Epidermal melanocyte (primary cell): ENCODE data around the gene SHISAL1.
"Not testable (repeated sequence)": the region's sequence is repeated elsewhere in the genome, so short reads cannot be mapped to it uniquely, and the experiment has no call there.

Experiments
- DNase-seq: peaks from one replicate; pipeline ENCODE4 v3.0.0; 2011; ENCODE audit warnings: low spot score; ENCODE audit not compliant: insufficient read length

The SHISAL1 gene

DNA sequence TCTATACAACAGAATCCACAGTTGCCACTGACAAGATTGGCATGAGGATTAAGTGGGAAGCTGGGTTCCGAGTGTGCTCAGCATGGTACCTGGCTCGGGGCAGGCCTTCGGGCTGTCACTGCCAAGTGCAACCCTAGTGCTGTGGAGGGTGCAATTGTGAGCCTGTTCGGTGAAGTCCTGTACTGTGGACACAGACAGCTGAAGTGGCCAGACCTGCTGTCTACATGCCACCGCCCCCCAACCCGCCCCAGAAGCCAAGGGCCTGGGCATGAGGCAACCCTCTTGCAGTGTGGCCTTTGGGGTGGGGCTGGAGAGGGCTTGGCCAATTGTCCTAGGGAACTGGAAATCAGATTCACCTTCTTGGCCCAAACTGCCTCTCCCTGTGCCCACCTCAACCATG is 15.6 kb upstream of the SHISAL1 start:
- no peak for DNase-seq

DNA sequence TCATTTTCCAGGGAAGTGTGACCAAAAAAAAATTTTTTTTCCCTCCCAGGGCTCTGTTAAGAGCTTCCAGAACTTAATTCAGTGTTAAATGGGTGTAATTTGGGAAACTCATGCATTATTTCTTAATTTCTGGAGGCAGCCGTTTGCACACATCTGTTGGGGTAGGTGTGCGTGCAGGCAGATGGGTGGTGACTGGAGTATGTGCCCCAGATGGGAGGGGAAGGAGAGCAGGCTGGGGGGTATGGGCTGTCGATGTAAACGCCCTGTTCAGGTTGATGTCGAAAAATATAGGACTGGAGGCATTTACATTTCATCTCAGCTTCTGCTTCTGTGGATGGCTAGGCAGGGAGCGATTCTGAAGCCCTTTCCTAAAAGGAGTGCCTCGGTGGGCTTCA is 13.7 kb upstream of the SHISAL1 start:
- DNase-seq, result no peak

DNA sequence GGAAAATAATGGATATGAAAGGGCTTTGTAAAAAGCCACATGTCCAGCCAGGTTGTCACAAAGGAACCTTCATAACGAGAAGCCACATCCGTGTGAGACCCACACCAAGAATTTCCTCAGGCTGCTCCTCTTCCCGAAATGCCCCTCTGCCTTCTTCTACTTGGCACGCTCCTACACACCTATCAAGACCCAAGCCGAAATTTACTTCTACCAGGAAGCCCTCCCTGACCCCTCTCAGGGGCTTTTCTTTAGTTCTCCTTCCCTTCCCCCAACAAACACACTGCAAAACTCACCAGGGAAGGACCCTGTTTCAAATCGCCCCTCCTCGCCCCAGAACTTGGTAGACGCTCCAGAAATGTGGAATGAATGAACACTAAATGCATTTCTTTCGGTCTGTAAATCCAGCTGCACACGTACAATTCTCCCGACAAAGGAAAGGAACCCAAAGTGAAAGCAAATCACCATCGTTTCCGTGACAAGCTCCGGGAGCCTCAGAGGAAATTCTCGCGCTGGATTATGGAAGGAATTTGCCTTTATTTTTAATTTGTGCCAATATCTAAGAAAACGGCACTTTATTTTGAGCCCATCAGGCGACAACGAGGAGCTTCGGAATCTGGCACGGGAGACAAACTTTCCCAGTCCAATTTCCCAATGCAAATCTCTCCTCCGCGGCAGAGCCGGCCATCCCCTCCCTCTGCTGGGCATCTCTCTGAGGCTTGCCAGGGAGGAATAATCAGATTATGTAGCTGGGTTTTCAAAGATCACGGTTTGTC is 13.2 kb upstream of the SHISAL1 start:
- peak; percentile 50 for DNase-seq

DNA sequence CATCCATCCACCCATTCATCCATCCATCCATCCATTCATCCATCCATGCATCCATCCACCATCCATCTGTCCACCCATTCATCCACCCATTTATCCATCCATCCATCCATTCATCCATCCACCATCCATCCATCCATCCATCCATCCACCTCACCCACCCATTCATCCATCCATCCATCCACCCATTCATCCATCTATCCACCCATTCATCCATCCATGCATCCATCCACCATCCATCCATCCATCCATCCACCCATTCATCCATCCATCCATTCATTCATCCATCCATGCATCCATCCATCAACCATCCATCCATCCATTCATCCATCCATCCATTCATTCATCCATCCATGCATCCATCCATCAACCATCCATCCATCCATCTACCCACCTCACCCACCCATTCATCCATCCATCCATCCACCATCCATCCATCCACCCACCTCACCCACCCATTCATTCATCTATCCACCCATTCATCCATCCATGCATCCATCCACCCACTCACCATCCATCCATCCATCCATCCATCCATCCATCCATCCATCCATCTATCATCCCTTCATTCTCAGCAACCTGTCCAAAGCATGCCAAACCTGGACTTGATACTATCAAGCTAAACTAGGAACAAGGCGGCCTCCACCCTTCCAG is 10.5 kb upstream of the SHISAL1 start:
- DNase-seq, result not testable (repeated sequence)

DNA sequence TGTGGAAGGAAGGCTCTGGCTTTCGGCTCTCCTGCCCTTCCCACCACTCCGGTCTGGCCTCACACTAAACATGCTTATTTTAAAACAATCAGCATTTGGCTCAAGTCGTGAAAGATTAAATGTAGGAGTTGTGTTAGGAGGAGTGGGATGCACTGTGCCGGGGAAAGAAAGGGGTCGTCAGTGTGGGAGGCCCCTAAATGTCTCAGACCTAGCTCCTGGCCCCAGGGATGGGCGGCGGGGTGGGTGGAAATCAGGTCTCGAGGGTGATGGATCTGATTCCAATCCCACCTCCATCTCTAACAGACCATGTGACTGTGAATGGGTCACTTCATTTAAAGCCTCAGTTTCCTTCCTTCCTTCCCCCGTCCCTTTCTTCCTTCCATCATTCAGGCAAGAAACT is 6.9 kb upstream of the SHISAL1 start:
- DNase-seq, result no peak

DNA sequence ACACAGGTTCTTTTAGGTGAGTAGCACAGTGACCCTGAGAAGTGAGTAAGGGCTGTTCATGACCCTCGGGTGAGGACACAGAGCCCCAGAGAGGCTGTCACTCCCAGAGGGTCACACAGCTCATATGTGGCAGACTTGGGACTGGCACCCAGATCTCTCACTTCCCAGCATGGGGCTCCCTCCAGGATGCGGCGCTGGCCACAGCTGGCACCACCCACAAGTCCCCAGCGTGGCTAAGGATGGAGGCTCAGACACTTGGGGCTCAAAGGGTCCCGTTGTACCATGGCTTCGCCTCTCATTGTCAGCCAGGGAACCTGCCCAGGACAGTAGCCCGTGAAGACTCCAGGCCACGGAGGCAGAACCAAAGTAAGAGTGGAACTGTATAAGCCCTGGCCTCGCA is 6.0 kb upstream of the SHISAL1 start:
- no peak for DNase-seq

- DNase-seq, result no peak
These were observed 5.3 kb upstream of the SHISAL1 start for GRCh38 chr22:44317886-44318637.

GRCh38 chr22:44317123-44317444 is 4.3 kb upstream of the SHISAL1 start:
- no peak for DNase-seq

- no peak for DNase-seq
These were observed 3.8 kb upstream of the SHISAL1 start for GRCh38 chr22:44316393-44317122.

DNA sequence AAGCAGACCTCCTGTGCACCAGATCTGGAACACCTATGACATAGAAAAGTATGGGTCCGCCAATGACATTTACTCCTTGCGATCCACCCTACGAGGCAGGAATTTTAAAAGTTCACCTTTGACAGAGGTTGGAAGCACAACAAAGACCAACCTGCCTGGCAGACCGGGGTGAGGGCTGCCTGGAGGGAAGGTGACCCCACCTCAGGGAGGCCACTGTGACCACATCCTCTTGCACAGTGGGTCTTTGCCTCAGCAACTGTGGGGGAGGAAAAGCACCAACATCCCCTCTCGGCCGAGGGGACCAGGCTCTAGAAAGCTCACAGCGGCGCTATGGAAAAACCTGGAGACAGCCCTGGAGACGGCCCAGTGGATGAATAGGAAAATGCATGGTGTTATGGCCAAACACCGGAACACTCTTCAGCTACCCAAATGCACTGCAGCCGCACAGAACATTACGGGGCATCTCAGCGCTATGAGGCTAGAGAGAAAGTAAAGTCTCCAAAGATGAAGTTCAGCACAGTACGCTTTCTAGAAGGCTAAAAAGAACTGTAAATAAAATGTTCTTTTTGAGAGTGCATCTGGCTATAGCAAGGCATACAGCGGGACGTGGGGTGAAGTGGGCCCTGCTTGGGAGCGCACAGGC is 1.8 kb upstream of the SHISAL1 start:
- no peak for DNase-seq

DNA sequence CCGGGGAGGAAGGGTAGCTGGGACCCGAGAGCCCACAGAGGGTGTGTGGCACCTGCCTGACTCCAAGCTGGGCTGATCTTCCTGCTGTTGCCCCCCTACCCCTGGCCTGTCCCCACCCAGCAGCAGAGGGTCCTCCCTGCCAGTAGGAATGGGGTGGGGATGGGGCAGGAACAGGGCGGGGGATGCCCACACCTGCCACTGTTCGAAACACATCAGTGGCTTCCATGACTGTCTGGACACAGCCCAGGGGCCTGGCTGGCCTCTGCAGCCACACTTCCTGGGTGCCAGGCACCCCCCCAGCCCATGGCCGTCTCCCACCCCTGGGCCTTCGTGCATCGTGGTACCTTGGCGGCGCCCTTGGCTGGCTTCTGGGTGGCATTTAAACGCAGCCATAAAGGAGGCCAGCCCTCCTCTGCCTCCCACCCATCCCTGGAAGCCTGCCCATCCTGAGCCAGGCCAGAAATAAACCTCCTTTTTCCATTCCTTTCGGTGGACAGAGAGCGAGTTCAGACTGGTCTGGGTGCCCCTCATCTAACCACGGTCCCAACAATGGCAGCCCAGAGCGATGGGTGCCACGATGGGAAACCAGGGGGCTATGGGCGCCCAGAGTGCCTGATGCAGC is 745 bp upstream of the SHISAL1 start:
- no peak for DNase-seq

DNA sequence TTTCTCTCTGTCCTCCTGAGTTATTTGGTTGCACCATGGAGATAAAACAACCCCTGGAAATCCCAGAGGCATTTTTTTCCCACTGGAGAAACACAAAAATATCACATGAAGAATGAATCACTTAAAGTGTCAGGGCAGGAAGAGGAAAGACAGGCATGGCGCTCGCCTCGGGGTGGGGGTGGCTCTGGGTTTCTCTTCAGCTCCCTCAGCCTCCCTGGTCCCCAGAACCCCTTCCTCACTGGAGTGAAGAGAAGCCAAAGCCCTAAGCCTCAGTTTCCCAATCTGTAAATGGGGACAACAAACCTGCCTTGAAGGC is 938 bp downstream of the SHISAL1 start:
- no peak for DNase-seq

- DNase-seq, result no peak
These were observed 1.5 kb downstream of the SHISAL1 start for GRCh38 chr22:44311104-44311854.

DNA sequence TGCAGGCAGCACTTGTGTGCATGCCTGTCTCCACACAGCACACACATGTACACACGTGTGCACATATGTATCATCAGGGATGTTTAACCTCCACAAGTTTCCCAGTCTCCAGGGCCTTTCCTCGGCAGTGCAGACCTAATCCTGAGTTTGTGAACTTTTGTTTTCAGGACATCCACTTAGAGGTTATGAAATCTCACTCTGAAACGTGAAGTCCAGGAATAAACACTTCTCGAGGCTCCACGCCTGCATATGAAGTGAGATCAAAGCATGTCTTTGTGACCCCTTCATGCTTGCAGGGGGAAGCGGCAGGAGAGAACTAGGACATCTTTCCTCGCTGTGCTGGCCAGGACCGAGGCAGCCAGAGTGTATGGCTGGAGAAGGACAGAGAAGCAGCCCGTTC is 3.1 kb downstream of the SHISAL1 start:
- DNase-seq, result no peak

GRCh38 chr22:44309137-44309536 is 3.6 kb downstream of the SHISAL1 start:
- DNase-seq, result peak; percentile 66

DNA sequence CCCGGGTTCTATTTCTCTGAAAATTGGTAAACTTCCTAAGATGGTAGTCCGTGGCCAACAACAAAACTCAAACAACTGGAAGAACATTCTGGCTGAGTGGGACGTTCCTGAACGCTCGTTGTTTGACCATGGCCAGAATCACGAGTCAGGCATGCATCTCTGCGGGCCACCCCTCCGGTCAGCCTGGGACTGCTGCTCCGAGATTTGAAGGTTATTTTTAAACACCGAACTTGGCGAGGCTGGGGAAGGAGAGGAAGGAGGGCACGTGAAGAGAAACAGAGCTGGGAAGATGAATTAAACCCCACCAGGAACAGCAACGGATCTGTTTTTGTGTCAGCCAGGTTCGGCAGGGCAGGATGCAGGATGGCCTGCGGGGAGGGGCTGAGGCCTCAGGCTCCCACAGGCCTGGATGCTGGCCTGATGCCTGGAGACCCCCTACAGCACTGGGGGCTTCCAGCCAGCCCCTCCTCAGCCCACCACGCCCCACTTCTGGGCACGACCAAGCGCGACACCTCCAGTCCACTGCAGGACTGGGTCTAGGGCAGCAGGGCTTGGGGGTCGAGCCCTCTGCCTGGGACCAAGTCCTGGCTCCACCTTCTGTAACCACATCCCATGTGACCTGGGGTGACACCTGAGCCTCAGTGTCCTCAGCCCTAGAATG is 5.1 kb downstream of the SHISAL1 start:
- no peak for DNase-seq

DNA sequence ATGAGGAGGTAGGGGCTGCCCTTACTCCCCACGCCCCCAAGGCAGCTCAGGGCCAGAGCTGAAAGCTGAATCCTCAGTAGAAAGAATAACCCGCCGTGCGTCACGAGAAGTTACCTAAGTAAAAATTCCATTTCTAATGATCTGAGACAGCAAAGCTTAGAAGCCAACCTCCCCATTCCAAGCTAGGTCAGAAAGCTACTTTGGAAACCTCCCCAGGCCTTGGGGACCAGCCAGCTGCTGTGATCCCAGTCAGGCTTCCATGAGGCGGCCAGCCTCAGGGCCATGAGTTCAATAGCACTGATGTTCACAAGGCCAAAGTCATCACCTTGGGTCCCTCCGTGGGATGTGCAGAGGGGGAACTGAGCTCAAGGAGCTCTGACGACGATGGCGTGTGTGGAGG is 6.9 kb downstream of the SHISAL1 start:
- DNase-seq, result no peak

DNA sequence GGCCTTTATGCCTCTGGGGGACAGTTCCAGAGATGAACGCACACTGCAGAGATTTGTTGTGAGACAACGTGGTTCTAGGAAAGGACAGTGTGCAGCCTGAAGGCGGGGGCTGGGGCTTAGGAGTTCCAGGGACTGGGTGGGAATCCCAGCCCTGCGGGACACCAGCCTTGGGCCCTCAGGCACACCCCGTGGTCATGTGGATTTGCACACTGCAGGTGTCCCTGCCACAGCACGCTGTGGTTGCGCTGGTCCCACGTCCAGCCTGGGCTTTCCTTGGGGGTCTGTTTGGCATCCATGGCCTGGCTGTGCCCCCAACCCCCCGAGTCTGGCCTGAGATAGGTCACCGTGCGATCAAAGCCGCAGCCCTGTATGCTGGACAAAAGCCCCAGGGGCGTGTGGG is 7.3 kb downstream of the SHISAL1 start:
- DNase-seq, result no peak

DNA sequence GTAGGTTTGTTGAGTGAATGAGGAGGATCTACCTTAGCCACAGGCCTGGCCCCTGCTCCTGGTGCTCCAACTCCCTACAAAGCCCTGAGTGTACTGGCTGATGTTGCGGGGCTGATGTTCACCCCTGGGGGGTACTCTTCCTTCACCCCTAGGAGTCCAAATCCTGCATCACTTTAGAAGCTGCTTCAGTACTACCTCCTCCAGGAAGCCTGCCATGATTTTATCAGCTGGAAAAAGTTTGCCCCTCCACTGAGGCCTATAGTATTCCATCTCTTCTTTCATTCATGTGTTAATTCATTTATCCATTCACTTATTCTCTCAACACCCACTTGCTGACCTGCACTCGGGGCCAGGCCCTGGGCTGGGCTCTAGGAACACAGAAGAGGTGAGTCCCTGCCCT is 7.8 kb downstream of the SHISAL1 start:
- DNase-seq, result no peak

- DNase-seq, result no peak
These were observed 8.4 kb downstream of the SHISAL1 start for GRCh38 chr22:44304354-44304753.
